ENCODE results near the gene LMX1A. TPM values are rescaled to one million over a fixed set of nuclear protein-coding genes. Genes with fewer than 3 reads are reported as not detected.

Gene LMX1A
- total RNA-seq, 1 experiment from 2014 or later: not detected

- no peak overlapping the region for H3K27ac Mint-ChIP-seq
- peaks cover 2% of the 10 kb centered on the region; the same call in 1 of the 2 replicates for H3K4me1 Mint-ChIP-seq
- POLR2A ChIA-PET: no interaction called here
- ATAC-seq: no peak
- H3K27me3 Mint-ChIP-seq (ENCODE audit: low read depth): no peaks in the 10 kb centered on the region
- TF ChIP-seq SP1 (CRISPR knock-in tag; conservative IDR thresholded peaks at IDR 0.05) (no peak), ZNF121 (CRISPR knock-in tag; IDR thresholded peaks at IDR 0.05) (no peak), ESRRA (CRISPR knock-in tag; IDR thresholded peaks at IDR 0.05; ENCODE audit: borderline replicate concordance) (no peak), USF2 (CRISPR knock-in tag; IDR thresholded peaks at IDR 0.05) (no peak), CREM (CRISPR knock-in tag; IDR thresholded peaks at IDR 0.05) (no peak), RELA (CRISPR knock-in tag; IDR thresholded peaks at IDR 0.05; ENCODE audit: borderline replicate concordance) (no peak), AR (CRISPR knock-in tag; IDR thresholded peaks at IDR 0.05) (no peak)
- no peak for DNase-seq (ENCODE audit: low spot score)
- CTCF ChIA-PET: interaction anchor here (1.0 kb wide), 1 partner anchor 39 kb away, joined by 4 read pairs; no protein-coding TSS in a partner anchor
- H3K9me3 Mint-ChIP-seq: no peaks in the 10 kb centered on the region
- H3K36me3 Mint-ChIP-seq: no peaks in the 10 kb centered on the region
- H3K4me3 Mint-ChIP-seq: no peak overlapping the region
Observed at GRCh38 chr1:165168467-165168866, 188.0 kb downstream of the LMX1A start.

- Mint-ChIP-seq H3K27me3 (ENCODE audit: low read depth) (peaks cover under 1% of the 10 kb centered on the region; the same call in 1 of the 2 replicates), H3K27ac (no peak overlapping the region), H3K4me1 (peaks cover 9% of the 10 kb centered on the region), H3K36me3 (no peaks in the 10 kb centered on the region), H3K4me3 (no peak overlapping the region), H3K9me3 (no peaks in the 10 kb centered on the region)
- ChIA-PET POLR2A (interaction anchor here (0.7 kb wide), 1 partner anchor 83 kb away, joined by 3 read pairs; no protein-coding TSS in a partner anchor), CTCF (interaction anchor here (1.0 to 1.6 kb wide), 3 partner anchors 10 to 206 kb away, joined by 3 to 7 read pairs (median 6); no protein-coding TSS in a partner anchor)
- peak; percentile 30 for DNase-seq (ENCODE audit: low spot score)
- ATAC-seq: peak; percentile 98
- TF ChIP-seq ZNF671 (CRISPR knock-in tag; IDR thresholded peaks at IDR 0.05) (no peak), MLX (CRISPR knock-in tag; IDR thresholded peaks at IDR 0.05) (no peak), SMAD4 (CRISPR knock-in tag; IDR thresholded peaks at IDR 0.05) (no peak), ZNF121 (CRISPR knock-in tag; IDR thresholded peaks at IDR 0.05) (0 out of 2 replicates have a peak, but pooled peaks have one; percentile 22), TP53 (CRISPR knock-in tag; IDR thresholded peaks at IDR 0.05) (no peak), ZSCAN18 (CRISPR knock-in tag; IDR thresholded peaks at IDR 0.05) (no peak), RORB (CRISPR knock-in tag; IDR thresholded peaks at IDR 0.05) (no peak), KAT7 (CRISPR knock-in tag; IDR thresholded peaks at IDR 0.05; ENCODE audit: borderline replicate concordance) (no peak)
Observed at GRCh38 chr1:165162671-165163241, 193.8 kb downstream of the LMX1A start.

- Mint-ChIP-seq H3K27ac (no peak overlapping the region), H3K4me3 (no peak overlapping the region), H3K9me3 (peaks cover 3% of the 10 kb centered on the region; the same call in 1 of the 2 replicates), H3K27me3 (ENCODE audit: low read depth) (peaks cover 2% of the 10 kb centered on the region; the same call in 1 of the 2 replicates), H3K4me1 (peaks cover 9% of the 10 kb centered on the region), H3K36me3 (no peaks in the 10 kb centered on the region)
- CTCF ChIA-PET: interaction anchor here (0.9 to 1.2 kb wide), 3 partner anchors 8 to 206 kb away, joined by 3 to 4 read pairs (median 3); no protein-coding TSS in a partner anchor
- no peak for DNase-seq (ENCODE audit: low spot score)
- POLR2A ChIA-PET: no interaction called here
- ATAC-seq: no peak
- TF ChIP-seq ETV6 (CRISPR knock-in tag; IDR thresholded peaks at IDR 0.05): no peak
- TF ChIP-seq GABPB1 (CRISPR knock-in tag; IDR thresholded peaks at IDR 0.05): no peak
- TF ChIP-seq CTCF (IDR thresholded peaks at IDR 0.05): no peak
- TF ChIP-seq ATF3 (CRISPR knock-in tag; conservative IDR thresholded peaks at IDR 0.05): no peak
- no peak for TF ChIP-seq ZNF232 (CRISPR knock-in tag; IDR thresholded peaks at IDR 0.05)
- TF ChIP-seq USF1 (CRISPR knock-in tag; IDR thresholded peaks at IDR 0.05): no peak
- no peak for TF ChIP-seq CREB1 (CRISPR knock-in tag; IDR thresholded peaks at IDR 0.05)
- no peak for TF ChIP-seq ZNF263 (CRISPR knock-in tag; IDR thresholded peaks at IDR 0.05; ENCODE audit: low read depth)
- TF ChIP-seq E2F1 (CRISPR knock-in tag; IDR thresholded peaks at IDR 0.05): no peak
Observed at GRCh38 chr1:165161130-165161529, 195.4 kb downstream of the LMX1A start.

Measured in WTC11 (cell line).